Lower leg skin (tissue), 3 donors: ENCODE measurements around the gene ABHD16B.

Source experiments
- CTCF ChIP-seq, 3 donors: fragments of 450-650 bp; IDR thresholded peaks; one replicate each; pipeline ENCODE4 v1.5.1; 2016; ENCODE audit warnings: antibody characterized with exemption in 3 of 3, mild to moderate bottlenecking in 3 of 3, moderate library complexity in 2 of 3
- POLR2A ChIP-seq, 2 donors: fragments of 450-650 bp; IDR thresholded peaks; one replicate each; pipeline ENCODE4 v1.6.1; 2016 to 2017; ENCODE audit warnings: antibody characterized with exemption in 2 of 2, mild to moderate bottlenecking in 1 of 2, moderate library complexity in 1 of 2

GRCh38 chr20:63881451-63882226 lies 20.3 kb downstream of the ABHD16B start:
- no peak for TF ChIP-seq CTCF (IDR thresholded peaks at IDR 0.05)
- TF ChIP-seq POLR2A (IDR thresholded peaks at IDR 0.05), result no peak
